Activated gamma-delta T cell treated with Interleukin-2 at 50 U/mL for 16 hours (primary cell): ENCODE data around the gene NME3.

Experiments used
- DNase-seq: peaks from one replicate; pipeline ENCODE4 v3.0.0-alpha.2; 2020

The NME3 gene

DNA sequence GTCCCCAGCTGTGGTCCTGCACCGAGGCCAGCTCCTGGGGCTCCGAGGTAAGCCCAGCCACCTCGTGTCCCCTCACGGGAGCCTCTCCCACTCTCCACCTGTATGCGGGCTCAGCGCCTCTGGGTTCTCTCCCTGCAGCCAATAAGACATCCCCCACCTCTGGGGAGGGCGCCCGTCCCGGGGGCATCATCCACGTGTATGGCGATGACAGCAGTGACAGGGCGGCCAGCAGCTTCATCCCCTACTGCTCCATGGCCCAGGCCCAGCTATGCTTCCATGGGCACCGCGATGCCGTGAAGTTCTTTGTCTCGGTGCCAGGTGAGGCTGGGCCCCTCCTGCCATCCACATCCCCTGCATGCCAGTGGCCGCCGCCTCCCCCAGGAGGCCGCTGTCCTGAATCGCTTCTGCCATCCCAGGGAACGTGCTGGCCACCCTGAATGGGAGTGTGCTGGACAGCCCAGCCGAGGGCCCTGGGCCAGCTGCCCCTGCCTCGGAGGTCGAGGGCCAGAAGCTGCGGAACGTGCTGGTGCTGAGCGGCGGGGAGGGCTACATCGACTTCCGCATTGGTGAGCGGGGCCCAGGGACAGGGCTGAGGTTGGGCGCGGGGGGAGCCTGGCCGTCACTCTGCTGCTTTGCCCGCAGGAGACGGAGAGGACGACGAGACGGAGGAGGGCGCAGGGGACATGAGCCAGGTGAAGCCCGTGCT, 3.1 kb downstream of the NME3 start:
- no peak for DNase-seq

DNA sequence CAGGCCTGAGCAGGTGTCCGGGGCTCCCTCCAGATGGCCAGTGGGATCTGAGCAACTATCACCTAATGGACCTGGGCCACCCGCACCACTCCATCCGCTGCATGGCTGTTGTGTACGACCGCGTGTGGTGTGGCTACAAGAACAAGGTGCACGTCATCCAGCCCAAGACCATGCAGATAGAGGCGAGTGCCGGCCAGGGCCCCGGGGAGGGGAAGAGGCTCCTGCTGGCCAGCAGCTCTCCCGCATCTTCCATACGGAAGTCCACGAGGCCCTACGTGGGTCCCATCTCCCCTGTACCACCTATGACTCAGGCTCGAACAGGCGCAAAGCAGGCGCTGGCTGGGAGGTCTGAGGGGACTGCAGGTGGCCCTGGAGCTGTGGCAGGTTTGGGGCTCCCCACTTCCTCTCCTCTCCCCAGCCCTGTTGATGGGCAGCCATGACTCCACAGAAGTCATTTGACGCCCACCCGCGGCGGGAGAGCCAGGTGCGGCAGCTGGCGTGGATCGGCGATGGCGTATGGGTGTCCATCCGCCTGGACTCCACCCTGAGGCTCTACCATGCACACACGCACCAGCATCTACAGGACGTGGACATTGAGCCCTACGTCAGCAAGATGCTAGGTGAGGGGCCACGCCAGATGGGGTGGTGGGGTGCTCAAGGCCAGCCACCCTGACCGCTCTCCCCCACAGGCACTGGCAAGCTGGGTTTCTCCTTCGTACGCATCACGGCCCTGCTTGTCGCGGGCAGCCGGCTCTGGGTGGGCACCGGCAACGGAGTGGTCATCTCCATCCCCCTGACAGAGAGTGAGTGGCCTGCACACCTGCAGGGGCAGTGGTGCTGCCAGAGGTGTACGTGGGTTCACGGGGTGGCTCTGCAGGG, 4.0 kb downstream of the NME3 start:
- no peak for DNase-seq

DNA sequence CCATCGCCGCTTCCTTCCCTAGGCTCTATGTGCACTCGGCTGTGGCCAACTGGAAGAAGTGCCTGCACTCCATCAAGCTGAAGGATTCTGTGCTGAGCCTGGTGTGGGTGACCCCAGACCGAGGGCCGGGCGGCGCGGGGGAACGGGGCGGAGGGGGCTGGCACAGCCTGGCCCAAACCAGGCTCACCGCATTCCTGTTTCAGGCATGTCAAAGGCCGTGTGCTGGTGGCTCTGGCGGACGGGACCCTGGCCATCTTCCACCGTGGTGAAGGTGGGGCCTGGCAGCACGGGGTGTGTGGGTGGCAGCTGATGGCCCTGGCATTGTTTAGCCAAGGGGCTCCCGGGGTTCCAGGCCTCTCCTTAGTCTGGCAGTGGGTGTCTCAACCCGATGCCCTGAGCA, 4.6 kb downstream of the NME3 start:
- no peak for DNase-seq

DNA sequence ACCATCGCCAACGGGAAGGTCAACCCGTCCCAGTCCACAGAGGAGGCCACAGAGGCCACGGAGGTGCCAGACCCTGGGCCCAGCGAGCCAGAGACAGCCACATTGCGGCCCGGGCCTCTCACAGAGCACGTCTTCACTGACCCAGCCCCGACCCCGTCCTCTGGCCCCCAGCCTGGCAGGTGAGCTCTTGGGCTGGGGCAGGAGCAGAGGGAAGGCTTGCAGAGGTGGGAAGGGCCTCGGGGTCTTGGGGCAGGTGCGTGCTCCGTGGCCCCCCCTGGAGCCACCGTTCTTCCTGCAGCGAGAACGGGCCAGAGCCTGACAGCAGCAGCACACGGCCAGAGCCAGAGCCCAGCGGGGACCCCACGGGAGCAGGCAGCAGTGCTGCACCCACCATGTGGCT, 5.1 kb downstream of the NME3 start:
- no peak for DNase-seq

DNA sequence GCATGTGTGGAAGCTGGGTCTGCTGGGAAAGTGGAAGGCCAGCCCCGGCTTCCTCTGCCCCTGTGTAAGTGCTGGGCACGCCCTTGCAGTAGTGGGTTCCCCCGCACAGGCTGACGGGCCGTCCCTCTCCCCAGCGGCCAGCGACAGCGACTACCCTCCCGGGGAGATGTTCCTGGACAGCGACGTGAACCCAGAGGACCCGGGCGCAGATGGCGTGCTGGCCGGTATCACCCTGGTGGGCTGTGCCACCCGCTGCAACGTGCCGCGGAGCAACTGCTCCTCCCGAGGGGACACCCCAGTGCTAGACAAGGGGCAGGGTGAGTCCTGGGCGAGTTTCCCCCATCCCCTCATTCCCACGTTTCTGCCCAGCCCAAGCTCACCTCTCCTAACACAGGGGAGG, 5.5 kb downstream of the NME3 start:
- no peak for DNase-seq

DNA sequence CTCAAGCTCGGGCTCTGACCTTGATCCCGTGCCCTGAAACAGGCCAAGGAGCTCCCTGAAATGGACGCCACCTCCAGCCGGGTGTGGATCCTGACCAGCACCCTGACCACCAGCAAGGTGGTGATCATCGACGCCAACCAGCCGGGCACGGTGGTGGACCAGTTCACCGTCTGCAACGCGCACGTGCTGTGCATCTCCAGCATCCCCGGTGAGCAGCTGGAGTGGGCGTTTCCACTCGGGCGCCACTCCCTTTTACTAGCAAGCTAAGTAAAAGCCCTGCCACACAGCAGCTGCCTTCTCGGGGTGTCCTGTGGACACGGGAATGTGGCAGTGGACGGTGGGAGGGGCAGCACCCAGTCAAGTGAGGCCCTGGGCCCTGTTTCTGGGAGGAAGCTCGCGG, 6.4 kb downstream of the NME3 start:
- no peak for DNase-seq

DNA sequence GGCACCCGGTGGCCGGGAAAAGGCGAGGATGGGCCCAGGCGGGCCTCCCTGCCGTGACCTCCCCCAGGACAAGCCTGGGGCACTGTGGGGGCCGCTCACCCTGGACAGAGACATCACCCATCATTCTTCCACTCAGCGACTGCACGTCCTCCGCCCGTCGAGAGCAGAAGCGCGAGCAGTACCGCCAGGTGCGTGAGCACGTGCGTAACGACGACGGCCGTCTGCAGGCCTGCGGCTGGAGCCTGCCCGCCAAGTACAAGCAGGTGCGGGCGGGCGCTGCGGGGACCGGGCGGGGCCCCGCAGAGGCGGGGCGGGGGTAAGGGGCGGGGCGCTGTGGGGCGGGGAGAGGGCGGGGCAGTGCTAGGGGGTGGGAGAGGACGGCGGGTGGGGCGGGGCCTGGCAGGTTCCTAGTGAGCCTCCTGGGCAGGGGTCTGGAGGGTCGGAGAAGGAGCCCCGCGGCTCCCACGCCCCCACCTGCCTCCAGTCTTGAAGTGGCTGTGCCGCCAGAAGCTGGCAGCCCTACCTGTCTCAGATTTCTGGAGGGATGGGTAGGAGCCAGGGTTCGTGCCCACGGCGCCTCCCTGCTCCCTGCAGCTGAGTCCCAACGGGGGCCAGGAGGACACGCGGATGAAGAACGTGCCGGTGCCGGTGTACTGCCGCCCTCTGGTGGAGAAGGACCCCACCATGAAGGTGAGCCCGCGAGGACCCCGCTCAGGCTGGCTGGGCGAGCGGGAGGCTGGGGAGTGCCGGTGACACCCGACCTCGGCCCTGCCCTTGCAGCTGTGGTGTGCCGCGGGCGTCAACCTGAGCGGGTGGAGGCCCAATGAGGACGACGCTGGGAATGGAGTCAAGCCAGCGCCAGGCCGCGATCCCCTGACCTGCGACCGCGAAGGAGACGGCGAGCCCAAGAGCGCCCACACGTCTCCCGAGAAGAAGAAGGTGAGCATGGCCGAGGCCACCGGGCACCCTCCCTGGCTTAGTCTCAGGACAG, 7.5 kb downstream of the NME3 start:
- no peak for DNase-seq

DNA sequence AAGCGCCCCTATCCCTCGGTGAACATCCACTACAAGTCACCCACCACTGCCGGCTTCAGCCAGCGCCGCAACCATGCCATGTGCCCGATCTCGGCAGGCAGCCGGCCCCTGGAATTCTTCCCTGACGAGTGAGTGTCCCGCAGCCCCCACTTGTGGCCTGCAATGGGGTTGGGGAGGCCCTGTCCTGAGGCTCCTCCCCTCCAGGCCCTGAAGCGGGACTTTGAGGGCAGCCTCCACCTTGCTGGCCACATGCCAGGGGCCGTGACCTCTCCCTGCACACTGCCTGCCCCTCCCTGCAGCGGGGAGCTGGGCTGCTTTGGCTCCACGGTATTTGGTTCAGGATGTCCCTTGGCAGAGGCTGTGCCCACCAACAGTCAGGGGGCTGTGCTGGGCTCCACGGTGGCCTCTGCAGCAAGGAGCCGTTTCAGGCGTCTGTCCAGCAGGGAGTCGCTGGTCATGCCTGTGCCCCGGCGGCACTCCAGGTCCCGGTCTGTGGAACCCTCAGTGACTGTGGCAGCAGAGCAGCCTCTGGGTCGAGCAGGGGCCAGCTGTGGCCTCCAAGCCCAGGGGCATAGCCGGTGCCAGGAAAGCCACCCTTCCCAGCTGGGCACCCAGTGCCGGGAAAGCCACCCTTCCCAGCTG, 8.3 kb downstream of the NME3 start:
- no peak for DNase-seq

DNA sequence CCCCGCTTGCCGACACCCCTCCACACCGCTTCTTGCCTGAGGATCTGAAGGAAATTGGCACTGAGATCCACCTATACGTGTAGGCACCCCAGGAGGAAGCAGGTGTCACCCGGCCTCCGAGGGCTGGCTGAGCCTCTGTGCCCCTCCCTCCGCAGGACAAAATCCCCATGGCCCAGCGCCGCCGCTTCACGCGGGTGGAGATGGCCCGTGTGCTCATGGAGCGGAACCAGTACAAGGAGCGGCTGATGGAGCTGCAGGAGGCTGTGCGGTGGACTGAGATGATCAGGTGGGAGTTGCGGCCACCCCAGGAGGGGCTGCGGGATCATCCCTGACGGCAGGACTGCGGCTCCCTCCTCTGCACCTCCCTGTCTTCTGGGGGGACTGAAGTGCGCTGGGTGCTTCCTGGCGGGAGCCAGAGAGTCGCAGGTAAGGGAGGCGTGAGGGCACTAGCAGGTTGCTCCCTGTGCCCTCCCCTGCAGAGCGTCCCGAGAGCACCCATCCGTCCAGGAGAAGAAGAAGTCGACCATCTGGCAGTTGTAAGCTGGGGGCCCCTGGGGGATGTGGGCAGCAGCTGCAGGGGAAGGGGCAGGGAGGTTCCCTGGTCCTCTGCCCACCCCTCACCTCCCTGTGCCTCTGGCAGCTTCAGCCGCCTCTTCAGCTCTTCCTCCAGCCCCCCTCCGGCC, 9.0 kb downstream of the NME3 start:
- no peak for DNase-seq

DNA sequence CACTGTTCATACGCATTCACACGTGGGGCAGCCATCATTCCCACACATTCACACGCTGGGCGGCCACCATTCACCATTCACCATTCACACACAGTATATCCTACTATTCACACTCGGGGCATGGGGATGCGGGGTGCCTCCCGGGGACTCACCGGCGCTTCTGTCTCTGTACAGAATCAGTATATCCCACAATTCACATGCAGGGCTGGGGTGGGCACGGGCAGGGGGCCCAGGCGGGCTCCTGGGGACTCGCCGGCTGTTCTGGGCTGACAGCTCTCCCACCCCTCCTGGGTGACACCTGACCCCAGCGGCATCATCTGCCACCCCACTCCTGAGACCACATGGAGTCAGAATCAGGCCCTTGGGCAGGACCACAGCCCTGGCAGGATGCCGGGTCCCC, 9.6 kb downstream of the NME3 start:
- no peak for DNase-seq

DNA sequence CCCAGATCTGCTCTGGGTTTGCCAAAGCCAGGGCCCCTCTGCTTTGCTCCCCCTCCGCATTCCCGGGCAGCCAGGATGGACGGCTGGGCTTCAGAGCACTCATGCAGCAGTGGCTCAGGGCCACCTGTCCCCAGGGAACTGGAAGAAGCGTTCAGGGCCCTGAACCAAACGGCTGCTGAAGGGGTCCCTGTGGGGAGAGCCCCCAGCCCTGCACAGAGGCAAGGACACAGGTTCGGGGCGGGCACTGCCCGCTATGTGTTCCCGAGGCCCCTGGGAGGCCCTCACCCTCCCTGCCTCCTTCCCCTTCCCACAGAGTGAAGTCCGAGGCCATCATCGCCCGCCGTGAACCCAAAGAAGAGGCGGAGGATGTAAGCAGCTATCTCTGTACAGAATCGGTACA, 10.4 kb downstream of the NME3 start:
- DNase-seq = no peak

DNA sequence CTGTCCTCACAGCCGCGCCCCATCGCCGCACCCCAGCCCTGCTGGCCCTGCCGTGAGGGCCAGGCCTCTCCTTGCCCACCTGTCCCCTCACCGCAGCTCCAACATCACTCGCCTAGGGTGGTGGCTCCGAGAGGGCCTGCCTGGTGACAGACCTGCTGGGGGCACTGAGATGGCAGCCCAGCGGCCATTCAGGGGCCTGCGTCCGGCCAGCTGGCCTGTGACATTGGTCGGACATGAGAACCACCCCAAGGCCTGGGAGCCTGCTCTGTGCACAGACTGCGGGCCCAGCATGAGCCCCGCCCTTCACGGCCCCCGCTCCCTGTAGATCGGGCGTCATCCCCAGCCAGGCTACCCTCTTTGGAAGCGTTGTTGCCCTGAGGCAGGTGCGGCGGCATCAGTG, 11.8 kb downstream of the NME3 start:
- DNase-seq = no peak

DNA sequence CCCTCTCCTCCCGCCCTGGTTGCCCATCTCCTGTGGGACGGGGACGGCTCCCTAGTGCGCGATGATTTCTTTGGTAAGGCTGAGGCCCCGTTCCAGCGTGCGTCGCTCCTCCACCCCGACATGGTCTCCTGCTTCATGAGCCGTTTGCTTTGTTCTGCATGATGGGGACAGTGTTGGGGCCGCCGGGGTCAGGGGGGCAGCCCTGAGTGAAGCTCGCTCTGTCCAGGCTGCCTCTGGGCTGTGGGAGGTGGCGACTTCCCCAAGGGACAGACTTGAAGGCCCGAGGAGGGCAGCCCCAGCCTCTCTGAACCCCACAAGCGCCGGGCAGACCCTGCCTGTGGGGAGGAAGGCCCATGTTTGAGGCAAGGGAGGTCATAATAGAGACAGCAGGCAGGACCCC, 12.4 kb downstream of the NME3 start:
- DNase-seq = no peak

DNA sequence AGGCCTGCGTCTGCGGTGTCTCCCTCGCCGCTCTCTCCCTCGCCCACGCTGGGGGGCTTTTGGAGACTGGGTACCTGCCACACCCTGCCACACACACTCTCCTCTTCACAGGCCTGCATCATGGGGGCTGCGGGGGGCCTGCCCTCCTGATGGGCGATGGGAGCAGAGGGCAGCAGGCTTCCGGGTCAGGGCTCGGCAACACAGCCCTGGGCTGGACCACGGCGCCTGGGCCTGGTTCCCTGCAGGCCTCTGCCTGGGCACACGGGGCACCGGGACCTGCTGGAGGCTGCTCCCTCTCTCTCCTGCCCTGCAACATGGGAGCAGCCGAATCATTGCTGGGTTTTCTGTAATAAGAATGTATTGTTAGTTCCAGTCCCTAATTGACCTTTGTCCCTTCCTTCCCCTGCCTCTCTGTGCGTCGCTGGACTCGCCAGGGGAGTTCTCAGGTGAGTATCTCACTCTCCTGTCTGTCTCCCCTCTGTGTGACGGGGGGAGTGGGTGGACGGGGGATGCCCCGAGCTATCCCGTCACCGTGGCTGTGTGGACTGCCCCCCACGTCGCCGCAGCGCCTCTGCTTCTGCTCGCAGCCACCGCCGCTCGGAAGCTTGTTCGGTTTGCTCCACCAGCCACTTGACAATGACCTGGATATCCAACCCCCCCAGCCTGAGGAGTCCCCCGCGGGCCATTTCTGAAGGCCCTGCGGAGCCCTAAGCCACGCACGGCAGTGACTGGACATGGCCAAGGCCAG, 13.5 kb downstream of the NME3 start:
- no peak for DNase-seq

DNA sequence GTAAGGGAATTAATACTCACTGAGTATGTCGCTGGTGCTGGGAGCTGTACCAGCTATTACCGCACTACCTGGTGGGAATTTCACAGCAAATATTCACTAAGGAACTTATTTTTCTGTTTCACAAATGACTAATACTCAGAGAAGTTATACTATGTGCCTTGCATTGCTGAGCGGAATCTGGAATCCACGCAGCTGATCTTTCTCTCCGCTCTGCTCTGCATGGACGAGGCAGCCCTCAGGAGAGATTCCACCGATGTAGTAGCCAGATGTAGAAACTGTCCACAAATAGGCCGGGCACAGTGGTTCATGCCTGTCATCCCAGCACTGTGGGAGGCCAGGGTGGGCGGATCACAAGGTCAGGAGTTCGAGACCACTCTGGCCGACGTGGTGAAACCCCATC, 17.1 kb downstream of the NME3 start:
- DNase-seq = no peak

DNA sequence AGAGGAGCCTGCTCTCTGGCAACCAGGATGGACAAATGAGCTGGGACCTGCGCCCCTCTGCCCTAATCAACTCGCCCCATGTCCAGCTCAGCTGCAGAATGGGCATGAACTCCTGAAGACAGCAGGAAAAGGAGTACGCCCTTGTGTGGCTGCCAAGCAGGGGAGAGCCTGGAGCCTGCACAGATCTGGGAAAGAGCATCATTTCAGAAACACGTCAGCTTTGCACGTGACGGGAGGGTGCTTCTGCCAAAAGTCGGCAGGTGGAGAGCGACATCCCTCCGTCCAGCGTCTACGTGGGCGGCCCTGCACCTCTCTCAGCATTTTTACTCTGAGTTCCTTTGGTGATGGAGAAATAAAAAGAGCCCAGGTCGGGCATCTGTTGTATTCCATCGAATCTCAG, 18.5 kb downstream of the NME3 start:
- DNase-seq = no peak

DNA sequence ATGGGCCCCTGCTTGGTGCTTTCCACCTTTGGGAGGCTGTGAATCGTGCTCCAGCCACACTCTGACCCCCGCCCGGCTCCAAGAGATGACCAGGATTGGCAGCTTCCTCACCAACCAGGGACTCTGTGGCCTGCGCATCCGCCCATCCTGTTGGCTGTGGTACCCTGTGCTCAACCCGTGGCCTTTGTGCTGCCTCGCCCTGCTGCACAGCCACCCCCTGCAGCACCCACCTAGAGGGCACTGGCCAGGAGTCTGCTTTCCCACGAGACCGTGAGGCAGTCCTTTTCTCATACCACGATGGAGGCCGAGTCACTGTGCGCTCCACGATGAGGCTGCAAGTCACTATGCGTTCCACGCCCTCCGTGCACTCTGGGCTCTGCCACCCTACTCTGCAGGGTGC, 19.4 kb downstream of the NME3 start:
- no peak for DNase-seq

DNA sequence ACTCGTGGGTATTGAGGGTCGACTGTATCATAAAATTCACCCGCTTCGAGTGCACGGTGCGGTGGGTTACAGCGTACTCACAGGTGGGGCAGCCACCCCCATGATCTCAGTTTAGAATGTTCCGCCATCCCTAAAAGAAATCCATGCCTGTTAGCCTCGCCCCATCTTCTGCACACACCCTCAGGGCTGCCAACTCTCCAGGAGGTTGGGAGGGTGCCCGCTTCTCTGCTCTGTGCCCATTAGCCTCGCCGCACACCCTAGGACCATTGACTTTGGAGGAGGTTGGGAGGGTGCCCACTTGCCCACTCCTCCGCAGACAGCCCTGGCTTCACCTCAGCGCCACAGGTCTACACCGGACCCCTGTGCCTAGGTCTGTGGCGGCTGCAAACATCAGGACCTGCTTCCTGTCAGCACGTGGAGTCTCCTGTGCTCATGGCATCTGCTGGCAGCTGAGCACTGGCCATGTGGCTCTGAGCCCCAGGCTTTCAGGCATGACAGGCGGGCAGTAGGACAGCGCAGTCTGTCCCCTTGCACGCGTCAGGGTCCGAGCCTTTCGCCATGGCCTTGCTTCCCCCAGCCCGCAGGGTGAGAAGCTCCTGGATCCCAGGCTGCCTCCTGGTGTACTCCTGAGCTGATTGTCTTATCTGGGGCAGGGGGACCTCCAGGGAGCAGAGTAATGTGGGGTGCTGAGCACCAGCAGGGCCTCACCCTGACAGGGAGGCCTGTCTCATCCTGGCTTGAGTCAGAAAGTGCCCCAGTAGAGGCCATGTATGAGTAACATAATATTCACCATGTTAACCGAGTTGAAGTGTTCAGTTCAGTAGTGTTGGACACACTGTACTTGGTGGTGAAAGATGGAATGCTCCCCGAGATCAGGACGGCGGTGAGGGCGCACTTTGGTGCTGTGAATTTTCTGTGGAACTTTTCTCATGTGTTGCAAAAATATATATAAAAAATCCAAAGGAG, 21.9 kb downstream of the NME3 start:
- DNase-seq = no peak

DNA sequence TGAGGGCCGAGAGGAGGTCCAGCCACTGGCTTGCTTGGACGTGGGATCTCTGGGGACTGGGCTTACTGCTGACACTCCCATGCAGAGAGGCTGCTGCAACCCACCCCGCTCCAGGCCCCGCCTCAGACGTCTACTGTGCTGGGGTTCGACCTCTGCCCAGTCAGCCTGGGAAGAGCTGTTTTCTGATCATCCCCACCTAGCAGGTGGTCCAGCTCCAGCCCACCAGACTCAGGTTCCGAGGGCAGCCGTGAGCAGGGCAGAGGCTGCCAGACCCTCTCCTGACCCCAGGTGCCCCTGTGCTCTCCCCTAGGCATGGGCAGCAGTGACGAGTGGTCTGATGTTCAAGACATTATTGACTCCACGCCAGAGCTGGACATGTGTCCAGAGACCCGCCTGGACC, 23.4 kb downstream of the NME3 start:
- no peak for DNase-seq

DNA sequence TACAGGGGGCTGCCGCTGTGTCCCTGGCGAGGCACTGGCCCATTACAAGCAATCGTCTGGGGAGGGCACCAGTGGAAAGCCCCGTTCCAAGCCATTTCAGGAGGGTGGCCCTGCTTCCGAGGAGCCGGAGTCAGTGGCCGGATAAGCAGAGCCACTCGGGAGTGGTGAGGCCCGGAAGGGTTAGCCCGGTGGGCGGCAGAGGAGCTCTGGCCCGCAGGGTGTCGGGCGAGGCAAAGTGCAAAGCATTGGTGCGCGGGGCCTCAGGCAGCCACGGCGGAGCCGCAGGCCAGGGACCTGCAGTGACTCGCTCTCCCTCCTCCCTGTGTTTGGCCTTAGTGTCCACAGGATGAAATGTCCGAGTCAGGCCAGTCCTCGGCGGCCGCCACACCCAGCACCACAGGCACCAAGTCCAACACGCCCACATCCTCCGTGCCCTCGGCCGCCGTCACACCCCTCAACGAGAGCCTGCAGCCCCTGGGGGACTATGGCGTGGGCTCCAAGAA, 24.6 kb downstream of the NME3 start:
- DNase-seq = no peak
